Measurements from ENCODE around the gene DAGLA.

DNA sequence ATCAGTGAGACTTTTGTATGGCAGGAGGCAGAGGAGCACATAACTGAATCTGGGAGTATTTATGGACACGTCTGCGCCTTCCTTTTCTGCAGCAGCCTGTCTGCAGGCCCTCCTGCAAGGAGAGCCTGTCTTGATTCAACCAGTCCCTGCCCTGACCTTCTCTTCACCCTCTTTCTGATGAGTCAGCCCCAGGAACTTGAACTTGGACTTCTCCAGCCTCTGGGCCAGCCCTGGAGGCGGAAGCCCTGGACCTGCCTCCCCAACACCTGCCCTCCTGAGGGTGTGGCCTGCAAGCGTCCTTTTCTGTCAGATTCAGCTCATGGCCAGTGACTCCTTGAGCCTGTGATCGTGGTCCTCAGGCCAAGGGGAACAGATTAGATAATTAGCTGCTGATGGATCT lies 20.0 kb downstream of the DAGLA start:
- no peak for TF ChIP-seq EZH2phosphoT487 (conservative IDR thresholded peaks at IDR 0.05; ENCODE audit: low read length)
- TF ChIP-seq, protein P1, sequence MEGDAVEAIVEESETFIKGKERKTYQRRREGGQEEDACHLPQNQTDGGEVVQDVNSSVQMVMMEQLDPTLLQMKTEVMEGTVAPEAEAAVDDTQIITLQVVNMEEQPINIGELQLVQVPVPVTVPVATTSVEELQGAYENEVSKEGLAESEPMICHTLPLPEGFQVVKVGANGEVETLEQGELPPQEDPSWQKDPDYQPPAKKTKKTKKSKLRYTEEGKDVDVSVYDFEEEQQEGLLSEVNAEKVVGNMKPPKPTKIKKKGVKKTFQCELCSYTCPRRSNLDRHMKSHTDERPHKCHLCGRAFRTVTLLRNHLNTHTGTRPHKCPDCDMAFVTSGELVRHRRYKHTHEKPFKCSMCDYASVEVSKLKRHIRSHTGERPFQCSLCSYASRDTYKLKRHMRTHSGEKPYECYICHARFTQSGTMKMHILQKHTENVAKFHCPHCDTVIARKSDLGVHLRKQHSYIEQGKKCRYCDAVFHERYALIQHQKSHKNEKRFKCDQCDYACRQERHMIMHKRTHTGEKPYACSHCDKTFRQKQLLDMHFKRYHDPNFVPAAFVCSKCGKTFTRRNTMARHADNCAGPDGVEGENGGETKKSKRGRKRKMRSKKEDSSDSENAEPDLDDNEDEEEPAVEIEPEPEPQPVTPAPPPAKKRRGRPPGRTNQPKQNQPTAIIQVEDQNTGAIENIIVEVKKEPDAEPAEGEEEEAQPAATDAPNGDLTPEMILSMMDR (IDR thresholded peaks at IDR 0.05; ENCODE audit: insufficient read depth, low read length, poor library complexity, severe bottlenecking), result no peak

Data from SU-DHL-6 (cell line).